Measurements from ENCODE around the gene WIPF2. TPM values are rescaled to one million over a fixed set of nuclear protein-coding genes. Genes with fewer than 3 reads are reported as not detected.

WIPF2 gene
- total RNA-seq, 2 donors from 2014 or later = 22.5 to 25.3 TPM

DNA sequence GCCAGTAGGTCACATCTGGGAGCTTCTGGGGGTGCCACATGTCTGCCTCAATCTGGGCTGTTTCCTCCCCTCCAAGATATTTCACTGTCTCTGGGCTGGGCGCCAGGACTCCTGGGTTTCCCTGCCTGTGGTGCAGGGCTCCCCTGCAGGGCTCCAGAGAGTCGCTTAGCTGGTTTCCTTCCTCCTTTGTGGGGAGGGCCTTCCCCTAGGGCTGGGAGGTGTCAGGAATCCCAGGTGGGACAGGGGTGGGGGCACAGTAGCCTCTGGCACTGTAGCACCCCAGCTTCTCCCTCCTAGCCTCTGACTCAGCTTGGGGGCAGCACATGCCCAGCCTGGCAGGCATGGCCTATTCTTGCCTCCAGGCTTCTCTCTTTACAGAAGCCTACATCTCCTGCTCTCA is 92.5 kb downstream of the WIPF2 start:
- no peaks in the 10 kb centered on the region for H3K36me3 ChIP-seq (ENCODE audit: control insufficient read depth, insufficient read depth, low read length)
- H3K4me1 ChIP-seq (ENCODE audit: control insufficient read depth, insufficient read depth, low read length) = peaks cover 25% of the 10 kb centered on the region
- Mint-ChIP-seq H3K27ac (no peak overlapping the region), H3K27me3 (ENCODE audit: insufficient read depth) (peaks cover 7% of the 10 kb centered on the region), H3K4me1 (peaks cover 37% of the 10 kb centered on the region), H3K9me3 (no peaks in the 10 kb centered on the region), H3K4me3 (no peak overlapping the region), H3K36me3 (ENCODE audit: low read depth) (no peaks in the 10 kb centered on the region)
- no peak overlapping the region for H3K9ac ChIP-seq (ENCODE audit: extremely low read depth, low read length, poor library complexity, severe bottlenecking)
- no peak overlapping the region for H3K27ac ChIP-seq (ENCODE audit: low read depth, low read length)
- no peaks in the 10 kb centered on the region for H3K27me3 ChIP-seq (ENCODE audit: control insufficient read depth, insufficient read depth, low read length, poor library complexity, severe bottlenecking)
- TF ChIP-seq, protein P1, sequence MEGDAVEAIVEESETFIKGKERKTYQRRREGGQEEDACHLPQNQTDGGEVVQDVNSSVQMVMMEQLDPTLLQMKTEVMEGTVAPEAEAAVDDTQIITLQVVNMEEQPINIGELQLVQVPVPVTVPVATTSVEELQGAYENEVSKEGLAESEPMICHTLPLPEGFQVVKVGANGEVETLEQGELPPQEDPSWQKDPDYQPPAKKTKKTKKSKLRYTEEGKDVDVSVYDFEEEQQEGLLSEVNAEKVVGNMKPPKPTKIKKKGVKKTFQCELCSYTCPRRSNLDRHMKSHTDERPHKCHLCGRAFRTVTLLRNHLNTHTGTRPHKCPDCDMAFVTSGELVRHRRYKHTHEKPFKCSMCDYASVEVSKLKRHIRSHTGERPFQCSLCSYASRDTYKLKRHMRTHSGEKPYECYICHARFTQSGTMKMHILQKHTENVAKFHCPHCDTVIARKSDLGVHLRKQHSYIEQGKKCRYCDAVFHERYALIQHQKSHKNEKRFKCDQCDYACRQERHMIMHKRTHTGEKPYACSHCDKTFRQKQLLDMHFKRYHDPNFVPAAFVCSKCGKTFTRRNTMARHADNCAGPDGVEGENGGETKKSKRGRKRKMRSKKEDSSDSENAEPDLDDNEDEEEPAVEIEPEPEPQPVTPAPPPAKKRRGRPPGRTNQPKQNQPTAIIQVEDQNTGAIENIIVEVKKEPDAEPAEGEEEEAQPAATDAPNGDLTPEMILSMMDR (conservative IDR thresholded peaks at IDR 0.05) = no peak
- 83 to 86% methylated on average over 1 to 2 of the region's 2 CpGs for WGBS, 2 experiments (ENCODE audit: insufficient coverage in 1 of 2, insufficient read length in 1 of 2)
- H3K9me3 ChIP-seq (ENCODE audit: control insufficient read depth, low read length) = no peaks in the 10 kb centered on the region
- DNase-seq = no peak
- H3K4me3 ChIP-seq (ENCODE audit: low read length) = no peak overlapping the region

DNA sequence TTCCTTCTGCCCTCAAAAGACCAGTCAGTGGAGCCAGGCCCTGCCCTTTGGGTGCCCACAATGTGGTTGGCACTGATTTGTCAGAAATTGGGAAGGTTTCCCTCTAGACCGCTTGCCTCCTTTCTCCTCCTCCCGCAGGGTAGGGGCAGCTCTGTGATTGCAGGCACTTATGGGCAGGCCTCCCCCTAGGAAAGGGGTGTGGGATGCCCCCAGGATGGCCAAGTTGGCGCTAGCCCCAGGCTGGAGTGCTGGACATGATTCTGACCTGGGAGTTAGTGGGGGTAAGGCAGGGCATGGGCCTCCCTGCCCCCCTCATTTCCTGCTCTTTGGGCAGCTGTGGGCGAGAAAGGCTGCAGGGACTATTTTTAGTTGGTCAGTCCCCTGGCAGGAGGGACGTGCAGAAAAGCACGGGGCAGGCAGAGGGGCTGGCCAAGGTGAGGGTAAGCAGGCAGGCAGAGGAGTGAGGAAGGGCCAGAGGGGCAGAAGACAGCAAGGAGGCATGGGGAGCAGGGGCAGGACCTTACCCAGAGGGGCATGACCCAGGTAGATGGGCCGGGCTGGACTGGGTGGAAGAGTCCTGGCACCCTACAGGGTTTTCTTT is 93.1 kb downstream of the WIPF2 start:
- TF ChIP-seq, protein P1 (conservative IDR thresholded peaks at IDR 0.05) = no peak
- Mint-ChIP-seq H3K9me3 (no peaks in the 10 kb centered on the region), H3K27ac (no peak overlapping the region), H3K4me1 (peaks cover 41% of the 10 kb centered on the region), H3K36me3 (ENCODE audit: low read depth) (no peaks in the 10 kb centered on the region), H3K27me3 (ENCODE audit: insufficient read depth) (peaks cover 7% of the 10 kb centered on the region), H3K4me3 (no peak overlapping the region)
- H3K9ac ChIP-seq (ENCODE audit: extremely low read depth, low read length, poor library complexity, severe bottlenecking) = no peak overlapping the region
- H3K27me3 ChIP-seq (ENCODE audit: control insufficient read depth, insufficient read depth, low read length, poor library complexity, severe bottlenecking) = no peaks in the 10 kb centered on the region
- H3K27ac ChIP-seq (ENCODE audit: low read depth, low read length) = no peak overlapping the region
- DNase-seq = no peak
- H3K4me3 ChIP-seq (ENCODE audit: low read length) = no peak overlapping the region
- no peaks in the 10 kb centered on the region for H3K9me3 ChIP-seq (ENCODE audit: control insufficient read depth, low read length)
- H3K36me3 ChIP-seq (ENCODE audit: control insufficient read depth, insufficient read depth, low read length) = no peaks in the 10 kb centered on the region
- H3K4me1 ChIP-seq (ENCODE audit: control insufficient read depth, insufficient read depth, low read length) = peaks cover 27% of the 10 kb centered on the region
- WGBS, 2 experiments (ENCODE audit: insufficient coverage in 1 of 2, insufficient read length in 1 of 2) = 80 to 86% methylated on average over 6 to 7 of the region's 7 CpGs

DNA sequence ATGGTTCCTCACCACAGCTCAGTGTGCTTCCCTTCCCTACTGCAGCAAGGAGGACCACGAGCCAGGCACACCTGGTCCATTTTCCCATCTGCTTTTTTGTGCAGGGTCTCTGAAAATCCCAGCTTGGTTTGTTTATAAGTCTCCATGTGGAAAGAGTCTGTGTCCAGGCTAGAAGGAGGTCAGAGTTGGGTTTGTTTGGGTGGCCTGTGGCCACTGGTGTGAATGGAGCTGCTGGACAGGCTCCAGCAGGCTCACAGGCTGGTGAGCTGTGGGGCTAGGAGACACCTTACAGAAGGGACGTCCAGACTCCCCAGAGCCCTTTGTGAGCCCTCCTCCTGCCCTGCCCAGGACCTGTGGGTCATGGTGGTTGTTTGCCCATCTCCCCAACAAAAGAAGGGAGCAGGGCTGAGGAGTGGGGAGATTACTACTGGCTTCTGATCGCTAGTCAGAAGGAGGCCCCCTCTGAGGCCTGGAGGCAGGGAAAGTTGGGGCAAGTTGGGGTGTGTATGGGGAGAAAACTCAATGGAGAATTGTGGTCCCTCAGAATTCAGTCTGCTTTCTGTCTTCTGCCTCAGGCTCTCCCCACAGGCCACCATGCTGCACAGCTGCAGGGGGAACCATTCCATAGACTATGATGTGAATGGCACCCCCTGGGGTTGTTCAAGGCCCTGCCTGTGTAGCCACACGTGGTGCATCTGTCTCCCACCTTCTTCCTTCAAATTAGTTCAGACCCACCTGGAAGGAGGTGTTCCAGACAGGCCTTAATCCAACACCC is 94.0 kb downstream of the WIPF2 start:
- no peaks in the 10 kb centered on the region for H3K36me3 Mint-ChIP-seq (ENCODE audit: low read depth)
- Histone ChIP-seq H3K9ac (ENCODE audit: extremely low read depth, low read length, poor library complexity, severe bottlenecking) (no peak overlapping the region), H3K4me3 (ENCODE audit: low read length) (no peak overlapping the region), H3K9me3 (ENCODE audit: control insufficient read depth, low read length) (no peaks in the 10 kb centered on the region), H3K27me3 (ENCODE audit: control insufficient read depth, insufficient read depth, low read length, poor library complexity, severe bottlenecking) (no peaks in the 10 kb centered on the region), H3K27ac (ENCODE audit: low read depth, low read length) (no peak overlapping the region), H3K4me1 (ENCODE audit: control insufficient read depth, insufficient read depth, low read length) (peaks cover 22% of the 10 kb centered on the region), H3K36me3 (ENCODE audit: control insufficient read depth, insufficient read depth, low read length) (no peaks in the 10 kb centered on the region)
- H3K27ac Mint-ChIP-seq = no peak overlapping the region
- peaks cover 10% of the 10 kb centered on the region for H3K27me3 Mint-ChIP-seq (ENCODE audit: insufficient read depth)
- TF ChIP-seq, protein P1 (conservative IDR thresholded peaks at IDR 0.05) = no peak
- no peak overlapping the region for H3K4me3 Mint-ChIP-seq
- no peaks in the 10 kb centered on the region for H3K9me3 Mint-ChIP-seq
- no peak for DNase-seq
- 50 to 75% methylated on average over 1 to 4 of the region's 4 CpGs for WGBS, 2 experiments (ENCODE audit: insufficient coverage in 1 of 2, insufficient read length in 1 of 2)
- peaks cover 47% of the 10 kb centered on the region for H3K4me1 Mint-ChIP-seq
